GM18526 (cell line): Measurements from ENCODE around the gene CHADL.

ENCODE experiments used
- POLR2A ChIP-seq: IDR thresholded peaks from 3 replicates; pipeline ENCODE4 v1.6.1; 2011; ENCODE audit not compliant: insufficient read length; ENCODE audit errors: extremely low read depth

Gene CHADL

GRCh38 chr22:41242396-41243117 is 1.8 kb upstream of the CHADL start:
- no peak for TF ChIP-seq POLR2A

GRCh38 chr22:41241133-41241676 is 474 bp upstream of the CHADL start:
- TF ChIP-seq POLR2A, result no peak

GRCh38 chr22:41239443-41240128 is 1.1 kb downstream of the CHADL start:
- TF ChIP-seq POLR2A, result no peak

- TF ChIP-seq POLR2A, result no peak
Measured at GRCh38 chr22:41238570-41239442, 1.9 kb downstream of the CHADL start.

- no peak for TF ChIP-seq POLR2A
Measured at GRCh38 chr22:41237707-41238569, 2.8 kb downstream of the CHADL start.

GRCh38 chr22:41237036-41237706 is 3.6 kb downstream of the CHADL start:
- no peak for TF ChIP-seq POLR2A

- TF ChIP-seq POLR2A, result no peak
Measured at GRCh38 chr22:41234815-41235695, 5.7 kb downstream of the CHADL start.

GRCh38 chr22:41231369-41231768 is 9.4 kb downstream of the CHADL start:
- no peak for TF ChIP-seq POLR2A

GRCh38 chr22:41230401-41230785 is 10.3 kb downstream of the CHADL start:
- no peak for TF ChIP-seq POLR2A

- no peak for TF ChIP-seq POLR2A
Measured at GRCh38 chr22:41229730-41230400, 10.9 kb downstream of the CHADL start.

GRCh38 chr22:41229215-41229614 is 11.5 kb downstream of the CHADL start:
- TF ChIP-seq POLR2A, result no peak

- TF ChIP-seq POLR2A, result no peak
Measured at GRCh38 chr22:41226723-41227655, 13.7 kb downstream of the CHADL start.

GRCh38 chr22:41223535-41223934 is 17.2 kb downstream of the CHADL start:
- no peak for TF ChIP-seq POLR2A
